M059J (cell line): ENCODE data around the gene MAD2L1BP. TPM values are rescaled to one million over a fixed set of nuclear protein-coding genes. Genes with fewer than 3 reads are reported as not detected.

ENCODE experiments used
- DNase-seq: peaks from one replicate; pipeline ENCODE4 v3.0.0-alpha.2; 2012; ENCODE audit warnings: low read depth
- total RNA-seq: library from RNA; depleted of rRNA; stranded (reverse); fragments of >200 nt; shearing (Covaris generic); gene quantifications from 2 replicates; pipeline ENCODE4 v1.2.3, GENCODE V29; 2014

MAD2L1BP gene
- total RNA-seq, 1 experiment from 2014 or later: 75.7 TPM

- DNase-seq: no peak
Measured at GRCh38 chr6:43666196-43666920, 30.7 kb downstream of the MAD2L1BP start.

- DNase-seq: peak; percentile 76
Measured at GRCh38 chr6:43667245-43668150, 31.9 kb downstream of the MAD2L1BP start.

GRCh38 chr6:43668151-43669028 lies 32.8 kb downstream of the MAD2L1BP start:
- peak; percentile 88 for DNase-seq

- DNase-seq: peak; percentile 71
Measured at GRCh38 chr6:43669050-43669921, 33.6 kb downstream of the MAD2L1BP start.

GRCh38 chr6:43669922-43670622 lies 34.4 kb downstream of the MAD2L1BP start:
- DNase-seq: peak; percentile 33

- no peak for DNase-seq
Measured at GRCh38 chr6:43670623-43670986, 35.0 kb downstream of the MAD2L1BP start.

- DNase-seq: no peak
Measured at GRCh38 chr6:43671011-43671800, 35.6 kb downstream of the MAD2L1BP start.

GRCh38 chr6:43671801-43672690 lies 36.4 kb downstream of the MAD2L1BP start:
- DNase-seq: no peak

- no peak for DNase-seq
Measured at GRCh38 chr6:43673444-43674084, 37.9 kb downstream of the MAD2L1BP start.

- no peak for DNase-seq
Measured at GRCh38 chr6:43674291-43674690, 38.7 kb downstream of the MAD2L1BP start.

GRCh38 chr6:43674921-43675320 lies 39.3 kb downstream of the MAD2L1BP start:
- no peak for DNase-seq

- no peak for DNase-seq
Measured at GRCh38 chr6:43676962-43677606, 41.4 kb downstream of the MAD2L1BP start.

GRCh38 chr6:43677759-43678158 lies 42.1 kb downstream of the MAD2L1BP start:
- DNase-seq: no peak

GRCh38 chr6:43678341-43678740 lies 42.7 kb downstream of the MAD2L1BP start:
- no peak for DNase-seq

GRCh38 chr6:43679057-43679456 lies 43.4 kb downstream of the MAD2L1BP start:
- DNase-seq: no peak

GRCh38 chr6:43680308-43681200 lies 44.9 kb downstream of the MAD2L1BP start:
- DNase-seq: no peak
